Thoracic aorta (tissue), 2 donors: ENCODE data around the gene DLGAP5. TPM values are rescaled to one million over a fixed set of nuclear protein-coding genes. Genes with fewer than 3 reads are reported as not detected.

Source experiments
- ATAC-seq: fragments of 150-250 bp; one replicate; pipeline ENCODE4 v1.8.0; 2017; ENCODE audit warnings: low read depth; ENCODE audit not compliant: insufficient number of reproducible peaks, low FRiP score
- DNase-seq: peaks from one replicate; pipeline ENCODE4 v3.0.0-alpha.2; 2020; ENCODE audit warnings: low spot score
- H3K27ac ChIP-seq, 2 donors: fragments of 200-600 bp; sonication (generic); 1 replicate in 1 of 2; 2 replicates in 1 of 2; pipeline ENCODE4 v1.5.1; 2016; ENCODE audit warnings: mild to moderate bottlenecking in 2 of 2, moderate library complexity in 2 of 2
- H3K27me3 ChIP-seq: fragments of 200-600 bp; sonication (generic); replicated peaks from 2 replicates; pipeline ENCODE4 v1.6.0; 2016; ENCODE audit warnings: mild to moderate bottlenecking; ENCODE audit not compliant: insufficient read depth
- H3K36me3 ChIP-seq: fragments of 200-600 bp; sonication (generic); one replicate; pipeline ENCODE4 v1.5.1; 2016
- H3K4me1 ChIP-seq, 2 donors: fragments of 200-600 bp; sonication (generic); 1 replicate in 1 of 2; 2 replicates in 1 of 2; pipeline versions ENCODE4 v1.5.1 to v1.6.0; 2016; ENCODE audit warnings: low read depth in 2 of 2, mild to moderate bottlenecking in 1 of 2; ENCODE audit not compliant: control insufficient read depth in 1 of 2
- H3K4me3 ChIP-seq: fragments of 200-600 bp; sonication (generic); 2 replicates; pipeline ENCODE4 v1.5.1; 2016; ENCODE audit warnings: mild to moderate bottlenecking
- H3K9me3 ChIP-seq: fragments of 200-600 bp; sonication (generic); 2 replicates; pipeline ENCODE4 v1.5.1; 2016
- CTCF ChIP-seq: fragments of 200-600 bp; sonication (generic); IDR thresholded peaks from one replicate; pipeline ENCODE4 v1.5.1; 2019; ENCODE audit warnings: antibody characterized with exemption
- total RNA-seq, 2 donors: library from RNA; depleted of rRNA; stranded (reverse); fragments of >200 nt; gene quantifications; one replicate each; pipeline versions ENCODE4 v1.1.0 to v1.2.3, GENCODE V29; 2016

Gene DLGAP5
- total RNA-seq, 2 donors from 2014 or later, result 0.14 TPM; not detected in 1

- no peak for TF ChIP-seq CTCF
- Histone ChIP-seq H3K27me3 (no peaks in the 10 kb centered on the region), H3K9me3 (no peaks in the 10 kb centered on the region), H3K4me3 (no peak overlapping the region), H3K4me1 (no peaks in the 10 kb centered on the region), H3K36me3 (no peaks in the 10 kb centered on the region), H3K27ac (no peak overlapping the region)
- ATAC-seq, result no peak
- DNase-seq, result no peak
Observed at GRCh38 chr14:55220230-55220629, 28.8 kb upstream of the DLGAP5 start.

GRCh38 chr14:55212634-55213033, 21.2 kb upstream of the DLGAP5 start:
- H3K27ac ChIP-seq, result no peak overlapping the region
- DNase-seq (no peak), ATAC-seq (no peak)
- no peak for TF ChIP-seq CTCF
- no peaks in the 10 kb centered on the region for H3K4me1 ChIP-seq
- no peaks in the 10 kb centered on the region for H3K9me3 ChIP-seq
- no peaks in the 10 kb centered on the region for H3K27me3 ChIP-seq
- no peak overlapping the region for H3K4me3 ChIP-seq
- H3K36me3 ChIP-seq, result no peaks in the 10 kb centered on the region

- H3K27me3 ChIP-seq, result no peaks in the 10 kb centered on the region
- H3K27ac ChIP-seq, result no peak overlapping the region
- H3K36me3 ChIP-seq, result no peaks in the 10 kb centered on the region
- no peaks in the 10 kb centered on the region for H3K4me1 ChIP-seq
- no peak for ATAC-seq
- no peaks in the 10 kb centered on the region for H3K9me3 ChIP-seq
- no peak overlapping the region for H3K4me3 ChIP-seq
- no peak for TF ChIP-seq CTCF
- no peak for DNase-seq
Observed at GRCh38 chr14:55207832-55208231, 16.4 kb upstream of the DLGAP5 start.

- Histone ChIP-seq H3K27me3 (no peaks in the 10 kb centered on the region), H3K36me3 (no peaks in the 10 kb centered on the region), H3K27ac (no peak overlapping the region), H3K4me3 (no peak overlapping the region), H3K4me1 (no peaks in the 10 kb centered on the region), H3K9me3 (no peaks in the 10 kb centered on the region)
- DNase-seq (no peak), ATAC-seq (no peak)
- TF ChIP-seq CTCF, result no peak
Observed at GRCh38 chr14:55206175-55206693, 14.8 kb upstream of the DLGAP5 start.

GRCh38 chr14:55201219-55202101, 10.1 kb upstream of the DLGAP5 start:
- no peaks in the 10 kb centered on the region for H3K4me1 ChIP-seq
- no peaks in the 10 kb centered on the region for H3K27me3 ChIP-seq
- no peak for ATAC-seq
- no peaks in the 10 kb centered on the region for H3K36me3 ChIP-seq
- no peak overlapping the region for H3K4me3 ChIP-seq
- TF ChIP-seq CTCF, result no peak
- H3K27ac ChIP-seq, result no peak overlapping the region
- H3K9me3 ChIP-seq, result no peaks in the 10 kb centered on the region
- no peak for DNase-seq
